Fibroblast of lung (primary cell): ENCODE measurements around the gene GPR149. TPM values are rescaled to one million over a fixed set of nuclear protein-coding genes. Genes with fewer than 3 reads are reported as not detected.

Experiments
- DNase-seq, 2 donors: peaks; one replicate each; pipeline versions ENCODE4 v3.0.0 to v3.0.0-alpha.2; 2010; ENCODE audit warnings: low read depth in 2 of 2
- H2AFZ ChIP-seq: 2 replicates; pipeline ENCODE4 v1.5.1; 2012; ENCODE audit warnings: low read length, control low read depth, inconsistent platforms
- H3K27ac ChIP-seq: 2 replicates; pipeline ENCODE4 v1.5.1; 2011; ENCODE audit warnings: low read length, control low read depth; ENCODE audit not compliant: insufficient read depth
- H3K27me3 ChIP-seq: 2 replicates; pipeline ENCODE4 v1.5.1; 2011; ENCODE audit warnings: mild to moderate bottlenecking, low read length; ENCODE audit not compliant: control insufficient read depth, insufficient read depth
- H3K36me3 ChIP-seq: 2 replicates; pipeline ENCODE4 v1.5.1; 2011; ENCODE audit warnings: low read length; ENCODE audit not compliant: control insufficient read depth, insufficient read depth
- H3K4me1 ChIP-seq: 2 replicates; pipeline ENCODE4 v1.5.1; 2011; ENCODE audit warnings: low read length; ENCODE audit not compliant: control insufficient read depth, insufficient read depth; ENCODE audit errors: extremely low read depth
- H3K4me2 ChIP-seq: 2 replicates; pipeline ENCODE4 v1.5.1; 2011; ENCODE audit warnings: low read length, control low read depth; ENCODE audit not compliant: insufficient read depth; ENCODE audit errors: extremely low read depth
- H3K4me3 ChIP-seq, 4 experiments: fragments of 200-600 bp in 1 of 4; sonication (generic) in 1 of 4; replicated peaks in 1 of 4; 2 replicates each; pipeline ENCODE4 v1.5.1; 2011 to 2016; ENCODE audit warnings: low read length in 4 of 4, low read depth in 3 of 4, mild to moderate bottlenecking in 3 of 4, control low read depth in 2 of 4, inconsistent platforms in 1 of 4, mixed read lengths in 1 of 4; ENCODE audit not compliant: insufficient read depth in 1 of 4; ENCODE audit errors: control extremely low read depth in 1 of 4
- H3K79me2 ChIP-seq: 2 replicates; pipeline ENCODE4 v1.5.1; 2012; ENCODE audit warnings: mild to moderate bottlenecking, low read length, inconsistent platforms; ENCODE audit not compliant: control insufficient read depth, insufficient read depth
- H3K9ac ChIP-seq: 2 replicates; pipeline ENCODE4 v1.5.1; 2011; ENCODE audit warnings: mild to moderate bottlenecking, low read length, control low read depth; ENCODE audit not compliant: insufficient read depth
- H3K9me3 ChIP-seq: 2 replicates; pipeline ENCODE4 v1.5.1; 2012; ENCODE audit warnings: low read depth, low read length; ENCODE audit not compliant: control insufficient read depth, insufficient read depth
- H4K20me1 ChIP-seq: 2 replicates; pipeline ENCODE4 v1.5.1; 2011; ENCODE audit warnings: low read length; ENCODE audit not compliant: control insufficient read depth, insufficient read depth; ENCODE audit errors: extremely low read depth
- CTCF ChIP-seq, 2 donors: IDR thresholded peaks in 1 of 2; conservative IDR thresholded peaks in 1 of 2; 1 replicate in 1 of 2; 2 replicates in 1 of 2; pipeline ENCODE4 v1.5.1; 2011 to 2012; ENCODE audit warnings: low read length in 2 of 2, control low read depth in 1 of 2, inconsistent platforms in 1 of 2, low read depth in 1 of 2, mild to moderate bottlenecking in 1 of 2
- EZH2 ChIP-seq: IDR thresholded peaks from 2 replicates; pipeline ENCODE4 v1.5.1; 2012; ENCODE audit warnings: low read length, control low read depth, mild to moderate bottlenecking; ENCODE audit errors: missing control alignments
- polyA plus RNA-seq, 2 donors: library from polyadenylated mRNA; depleted of rRNA in 1 of 2; stranded (reverse) in 1 of 2; unstranded in 1 of 2; fragments of >200 nt; gene quantifications; 2 replicates each; pipeline ENCODE4 v1.2.1, GENCODE V29; 2011 to 2012; ENCODE audit warnings: missing spikeins in 1 of 2
- total RNA-seq: library from RNA; depleted of rRNA; stranded (reverse); fragments of >200 nt; gene quantifications from 2 replicates; pipeline ENCODE4 v1.2.1, GENCODE V29; 2014

GPR149 gene
- total and polyA plus RNA-seq, 2 donors (not counting 1 experiment from before 2014, with no cell fraction given), result not detected

DNA sequence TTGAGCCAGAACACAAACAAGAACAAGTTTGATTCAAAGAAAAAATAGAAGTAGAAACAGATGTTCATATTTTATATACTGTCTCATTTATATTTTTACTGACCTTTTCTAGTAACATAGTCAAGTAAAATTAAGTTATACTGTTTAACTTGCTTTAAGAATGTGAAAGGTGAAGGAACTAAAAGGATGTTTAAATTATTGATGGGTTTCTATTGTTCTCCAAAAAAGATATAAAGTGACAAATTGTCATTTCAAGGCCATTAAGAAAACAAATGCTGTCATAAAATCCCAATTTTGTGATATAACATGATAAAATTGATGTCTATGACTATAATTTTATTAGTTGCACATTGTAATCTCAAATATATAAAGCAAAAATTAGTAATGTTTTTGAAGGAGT, 7.3 kb downstream of the GPR149 start:
- TF ChIP-seq CTCF (conservative IDR thresholded peaks at IDR 0.05 in 1 of 2, IDR thresholded peaks at IDR 0.05 in 1 of 2; ENCODE audit: low read depth in 1 of 2, low read length in 2 of 2), result no peak
- no peak for TF ChIP-seq EZH2
- no peaks in the 10 kb centered on the region for H3K9me3 ChIP-seq

GRCh38 chr3:154421083-154421482, 8.9 kb downstream of the GPR149 start:
- no peak overlapping the region for H2AFZ ChIP-seq
- no peaks in the 10 kb centered on the region for H3K36me3 ChIP-seq
- H4K20me1 ChIP-seq, result no peaks in the 10 kb centered on the region
- H3K4me3 ChIP-seq, result no peak overlapping the region
- no peaks in the 10 kb centered on the region for H3K27me3 ChIP-seq
- H3K79me2 ChIP-seq, result no peaks in the 10 kb centered on the region
- H3K4me1 ChIP-seq, result no peaks in the 10 kb centered on the region
- TF ChIP-seq CTCF (conservative IDR thresholded peaks at IDR 0.05 in 1 of 2, IDR thresholded peaks at IDR 0.05 in 1 of 2; ENCODE audit: low read depth in 1 of 2, low read length in 2 of 2), result no peak
- TF ChIP-seq EZH2, result no peak
- no peaks in the 10 kb centered on the region for H3K9me3 ChIP-seq
- H3K9ac ChIP-seq, result no peak overlapping the region
- H3K27ac ChIP-seq, result no peak overlapping the region
- DNase-seq, result peak in 1 of 2 donors; percentile 6
- no peak overlapping the region for H3K4me2 ChIP-seq

More for the DNA sequence above, 7.3 kb downstream of the GPR149 start:
- no peaks in the 10 kb centered on the region for H3K4me1 ChIP-seq
- H2AFZ ChIP-seq, result no peak overlapping the region
- no peak overlapping the region for H3K4me3 ChIP-seq
- H4K20me1 ChIP-seq, result no peaks in the 10 kb centered on the region
- H3K27ac ChIP-seq, result no peak overlapping the region
- no peaks in the 10 kb centered on the region for H3K27me3 ChIP-seq
- H3K79me2 ChIP-seq, result no peaks in the 10 kb centered on the region
- no peak for DNase-seq
- H3K4me2 ChIP-seq, result no peak overlapping the region
- no peaks in the 10 kb centered on the region for H3K36me3 ChIP-seq
- H3K9ac ChIP-seq, result no peak overlapping the region

- Histone ChIP-seq H3K9ac (no peak overlapping the region), H3K4me3 (no peak overlapping the region), H3K27ac (no peak overlapping the region), H4K20me1 (no peaks in the 10 kb centered on the region), H3K36me3 (no peaks in the 10 kb centered on the region), H3K4me1 (no peaks in the 10 kb centered on the region), H3K27me3 (no peaks in the 10 kb centered on the region), H2AFZ (no peak overlapping the region), H3K79me2 (no peaks in the 10 kb centered on the region), H3K4me2 (no peak overlapping the region), H3K9me3 (no peaks in the 10 kb centered on the region)
- TF ChIP-seq EZH2, result no peak
- TF ChIP-seq CTCF (conservative IDR thresholded peaks at IDR 0.05 in 1 of 2, IDR thresholded peaks at IDR 0.05 in 1 of 2; ENCODE audit: low read depth in 1 of 2, low read length in 2 of 2), result no peak
- no peak for DNase-seq
These were observed 31.7 kb downstream of the GPR149 start for GRCh38 chr3:154398084-154398967.
